A549 (cell line): ENCODE data around the gene SLC26A8. TPM values are rescaled to one million over a fixed set of nuclear protein-coding genes. Genes with fewer than 3 reads are reported as not detected.

Source experiments
- ATAC-seq, 2 experiments: fragments of 200-7000 bp in 1 of 2; fragments of >200 bp in 1 of 2; cut with Nextera tagmentation in 1 of 2; cut with Tn5 transposase in 1 of 2; 3 replicates each; pipeline versions ENCODE4 v1.8.0 to v1.9.1; 2018 to 2020; ENCODE audit warnings: mild to moderate bottlenecking in 1 of 2, moderate library complexity in 1 of 2
- CTCF ChIA-PET: fragments of 300-600 bp; sonication (Branson Sonifier 250); formaldehyde crosslinking; extraction: SDS; loops from one replicate; lab custom pipeline; 2021; ENCODE audit warnings: antibody characterized with exemption, inconsistent platforms; lab: Yijun Ruan, JAX
- POLR2A ChIA-PET: fragments of 350-600 bp; formaldehyde crosslinking; extraction: SDS; loops from one replicate; lab custom pipeline; 2021; ENCODE audit warnings: antibody characterized with exemption, inconsistent platforms; lab: Yijun Ruan, JAX
- DNase-seq, 2 experiments: peaks; one replicate each; pipeline versions ENCODE4 v3.0.0 to v3.0.0-alpha.2; 2011 to 2016; ENCODE audit warnings: low read depth in 1 of 2, low spot score in 1 of 2
- FAIRE-seq: peaks from 2 replicates; lab custom pipeline; 2011; peaks lifted over from hg19 to GRCh38; lab: Jason Lieb, UNC
- H3K27ac ChIP-seq, 2 experiments: fragments of >200 bp; sonication (Bioruptor Twin); formaldehyde crosslinking; 3 replicates each; pipeline ENCODE4 v1.5.1; 2016 to 2017
- H3K4me1 ChIP-seq: fragments of >200 bp; sonication (Bioruptor Twin); formaldehyde crosslinking; 3 replicates; pipeline ENCODE4 v1.6.1; 2016
- H3K4me2 ChIP-seq: fragments of >200 bp; sonication (Bioruptor Twin); formaldehyde crosslinking; 3 replicates; pipeline ENCODE4 v1.6.1; 2016
- H3K4me3 ChIP-seq: fragments of >200 bp; sonication (Bioruptor Twin); formaldehyde crosslinking; 3 replicates; pipeline ENCODE4 v1.5.1; 2016
- H3K9me3 ChIP-seq: fragments of >200 bp; sonication (Bioruptor Twin); formaldehyde crosslinking; 3 replicates; pipeline ENCODE4 v1.6.1; 2016
- CHD4 ChIP-seq: fragments of 200-600 bp; sonication (generic); IDR thresholded peaks from 2 replicates; pipeline ENCODE4 v1.6.1; 2016; ENCODE audit warnings: antibody characterized with exemption, mild to moderate bottlenecking, borderline replicate concordance
- EHF ChIP-seq: fragments of 250-450 bp; sonication (Bioruptor Pico); IDR thresholded peaks from 2 replicates; pipeline ENCODE4 v1.5.0; 2020; ENCODE audit warnings: mild to moderate bottlenecking
- EHMT2 ChIP-seq: fragments of 200-600 bp; sonication (generic); IDR thresholded peaks from 2 replicates; pipeline ENCODE4 v1.6.1; 2016; ENCODE audit warnings: antibody characterized with exemption, low read depth, mild to moderate bottlenecking, moderate library complexity
- EP300 ChIP-seq, 2 experiments: fragments of >200 bp; sonication (Bioruptor Twin); formaldehyde crosslinking; IDR thresholded peaks; 2 replicates in 1 of 2; 3 replicates in 1 of 2; pipeline ENCODE4 v1.6.1; 2016 to 2017
- GATA3 ChIP-seq: IDR thresholded peaks from 2 replicates; pipeline ENCODE4 v1.6.1; 2012; ENCODE audit warnings: borderline replicate concordance
- HDAC2 ChIP-seq: fragments of 200-600 bp; sonication (generic); IDR thresholded peaks from 2 replicates; pipeline ENCODE4 v1.6.1; 2016
- HMGXB4 ChIP-seq: fragments of 250-450 bp; sonication (Bioruptor Pico); IDR thresholded peaks from 2 replicates; pipeline ENCODE4 v1.5.0; 2021; ENCODE audit warnings: mild to moderate bottlenecking, moderate library complexity, borderline replicate concordance
- HOXA7 ChIP-seq: fragments of 250-450 bp; sonication (Bioruptor Pico); IDR thresholded peaks from 2 replicates; pipeline ENCODE4 v1.5.0; 2020; ENCODE audit warnings: mild to moderate bottlenecking, moderate library complexity
- JUN ChIP-seq, 2 experiments: fragments of >200 bp; sonication (Bioruptor Twin); formaldehyde crosslinking; IDR thresholded peaks; 2 replicates in 1 of 2; 3 replicates in 1 of 2; pipeline ENCODE4 v1.6.1; 2016 to 2017
- KDM1A ChIP-seq: fragments of 200-600 bp; sonication (generic); IDR thresholded peaks from 2 replicates; pipeline ENCODE4 v1.6.1; 2016; ENCODE audit warnings: low read depth, mild to moderate bottlenecking
- NFE2L2 ChIP-seq: fragments of 150-350 bp; conservative IDR thresholded peaks from 2 replicates; pipeline ENCODE4 v1.6.1; 2014; ENCODE audit warnings: low read length
- NPAS2 ChIP-seq: fragments of 250-450 bp; sonication (Bioruptor Pico); IDR thresholded peaks from 2 replicates; pipeline ENCODE4 v1.8.0; 2022; ENCODE audit warnings: mild to moderate bottlenecking, moderate library complexity, borderline replicate concordance
- NR3C1 ChIP-seq: fragments of >200 bp; sonication (Bioruptor Twin); formaldehyde crosslinking; IDR thresholded peaks from 3 replicates; pipeline ENCODE4 v1.6.1; 2017
- RAD21 ChIP-seq, 2 experiments: fragments of >200 bp in 1 of 2; sonication (Bioruptor Twin) in 1 of 2; formaldehyde crosslinking in 1 of 2; IDR thresholded peaks in 1 of 2; conservative IDR thresholded peaks in 1 of 2; 2 replicates in 1 of 2; 3 replicates in 1 of 2; pipeline ENCODE4 v1.6.1; 2012 to 2018; ENCODE audit warnings: inconsistent platforms in 1 of 2
- RCOR1 ChIP-seq: fragments of 150-350 bp; IDR thresholded peaks from 2 replicates; pipeline ENCODE4 v1.6.1; 2014; ENCODE audit warnings: antibody characterized with exemption, low read length, low read depth
- TFCP2L1 ChIP-seq: fragments of 250-450 bp; sonication (Bioruptor Pico); IDR thresholded peaks from 2 replicates; pipeline ENCODE4 v1.5.0; 2021; ENCODE audit warnings: mild to moderate bottlenecking
- TP53 ChIP-seq: fragments of 250-450 bp; sonication (Bioruptor Pico); IDR thresholded peaks from 2 replicates; pipeline ENCODE4 v1.5.0; 2021; ENCODE audit warnings: mild to moderate bottlenecking, moderate library complexity
- ZC3H11A ChIP-seq: fragments of 450-650 bp; IDR thresholded peaks from 2 replicates; pipeline ENCODE4 v1.6.1; 2014; ENCODE audit warnings: antibody characterized with exemption, mild to moderate bottlenecking
- WGBS: methylation state at CpG from one replicate; pipeline ENCODE4 v1.1.6; 2017; ENCODE audit errors: missing lambda C conversion rate; 5-methylcytosine and 5-hydroxymethylcytosine counted together
- polyA plus RNA-seq, 4 experiments: library from polyadenylated mRNA; depleted of rRNA in 3 of 4; stranded (reverse); fragments of >200 nt; fragmentation: RNase III in 1 of 4; extraction: RNeasy Plus Mini Kit Qiagen cat#74134 plus additional on column Dnase treatment in 1 of 4; gene quantifications; 2 replicates in 3 of 4; 3 replicates in 1 of 4; pipeline ENCODE4 v1.2.3, GENCODE V29; 2011 to 2017
- TF ChIP-seq, protein P1 (sequence below): fragments of >200 bp; sonication (Bioruptor Twin); formaldehyde crosslinking; IDR thresholded peaks from 3 replicates; pipeline ENCODE4 v1.5.1; 2016
- TF ChIP-seq, protein P2 (sequence below): IDR thresholded peaks from 2 replicates; pipeline ENCODE4 v1.6.1; 2012
- TF ChIP-seq, protein P3 (sequence below): fragments of 200-600 bp; sonication (generic); IDR thresholded peaks from 2 replicates; pipeline ENCODE4 v1.6.1; 2016; ENCODE audit warnings: antibody characterized with exemption, mild to moderate bottlenecking, moderate library complexity

SLC26A8 gene
- polyA plus RNA-seq, 2 of the 4 experiments (the other 2 are of a cell fraction), result not detected

- TF ChIP-seq, protein P1, sequence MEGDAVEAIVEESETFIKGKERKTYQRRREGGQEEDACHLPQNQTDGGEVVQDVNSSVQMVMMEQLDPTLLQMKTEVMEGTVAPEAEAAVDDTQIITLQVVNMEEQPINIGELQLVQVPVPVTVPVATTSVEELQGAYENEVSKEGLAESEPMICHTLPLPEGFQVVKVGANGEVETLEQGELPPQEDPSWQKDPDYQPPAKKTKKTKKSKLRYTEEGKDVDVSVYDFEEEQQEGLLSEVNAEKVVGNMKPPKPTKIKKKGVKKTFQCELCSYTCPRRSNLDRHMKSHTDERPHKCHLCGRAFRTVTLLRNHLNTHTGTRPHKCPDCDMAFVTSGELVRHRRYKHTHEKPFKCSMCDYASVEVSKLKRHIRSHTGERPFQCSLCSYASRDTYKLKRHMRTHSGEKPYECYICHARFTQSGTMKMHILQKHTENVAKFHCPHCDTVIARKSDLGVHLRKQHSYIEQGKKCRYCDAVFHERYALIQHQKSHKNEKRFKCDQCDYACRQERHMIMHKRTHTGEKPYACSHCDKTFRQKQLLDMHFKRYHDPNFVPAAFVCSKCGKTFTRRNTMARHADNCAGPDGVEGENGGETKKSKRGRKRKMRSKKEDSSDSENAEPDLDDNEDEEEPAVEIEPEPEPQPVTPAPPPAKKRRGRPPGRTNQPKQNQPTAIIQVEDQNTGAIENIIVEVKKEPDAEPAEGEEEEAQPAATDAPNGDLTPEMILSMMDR, result peak; percentile 71
- TF ChIP-seq GATA3, result peak; percentile 52; the same call in 1 of the 2 replicates
- no peak for TF ChIP-seq HOXA7 (CRISPR knock-in tag)
Measured at GRCh38 chr6:36027501-36028087, 3.2 kb upstream of the SLC26A8 start, which contains the start of gene MAPK14 (continued).

GRCh38 chr6:36025932-36026327 is 1.5 kb upstream of the SLC26A8 start:
- POLR2A ChIA-PET, result no interaction called here
- no peak for FAIRE-seq
- no peak overlapping the region for H3K27ac ChIP-seq
- H3K9me3 ChIP-seq, result no peaks in the 10 kb centered on the region
- no peak for DNase-seq
- no peak overlapping the region for H3K4me3 ChIP-seq
- ATAC-seq, result no peak
- no peak overlapping the region for H3K4me2 ChIP-seq
- CTCF ChIA-PET, result interaction anchor here (1.0 to 5.3 kb wide), 2 partner anchors 68 to 378 kb away, joined by 3 to 84 read pairs; no protein-coding TSS in a partner anchor
- H3K4me1 ChIP-seq, result peaks cover 10% of the 10 kb centered on the region; the same call in 1 of the 3 replicates
- TF ChIP-seq, protein P2, sequence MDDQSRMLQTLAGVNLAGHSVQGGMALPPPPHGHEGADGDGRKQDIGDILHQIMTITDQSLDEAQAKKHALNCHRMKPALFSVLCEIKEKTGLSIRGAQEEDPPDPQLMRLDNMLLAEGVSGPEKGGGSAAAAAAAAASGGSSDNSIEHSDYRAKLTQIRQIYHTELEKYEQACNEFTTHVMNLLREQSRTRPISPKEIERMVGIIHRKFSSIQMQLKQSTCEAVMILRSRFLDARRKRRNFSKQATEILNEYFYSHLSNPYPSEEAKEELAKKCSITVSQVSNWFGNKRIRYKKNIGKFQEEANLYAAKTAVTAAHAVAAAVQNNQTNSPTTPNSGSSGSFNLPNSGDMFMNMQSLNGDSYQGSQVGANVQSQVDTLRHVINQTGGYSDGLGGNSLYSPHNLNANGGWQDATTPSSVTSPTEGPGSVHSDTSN, result no peak
- TF ChIP-seq NR3C1, result no peak
- TF ChIP-seq EHF, result no peak
- TF ChIP-seq NPAS2 (CRISPR knock-in tag), result no peak
- TF ChIP-seq, protein P3, sequence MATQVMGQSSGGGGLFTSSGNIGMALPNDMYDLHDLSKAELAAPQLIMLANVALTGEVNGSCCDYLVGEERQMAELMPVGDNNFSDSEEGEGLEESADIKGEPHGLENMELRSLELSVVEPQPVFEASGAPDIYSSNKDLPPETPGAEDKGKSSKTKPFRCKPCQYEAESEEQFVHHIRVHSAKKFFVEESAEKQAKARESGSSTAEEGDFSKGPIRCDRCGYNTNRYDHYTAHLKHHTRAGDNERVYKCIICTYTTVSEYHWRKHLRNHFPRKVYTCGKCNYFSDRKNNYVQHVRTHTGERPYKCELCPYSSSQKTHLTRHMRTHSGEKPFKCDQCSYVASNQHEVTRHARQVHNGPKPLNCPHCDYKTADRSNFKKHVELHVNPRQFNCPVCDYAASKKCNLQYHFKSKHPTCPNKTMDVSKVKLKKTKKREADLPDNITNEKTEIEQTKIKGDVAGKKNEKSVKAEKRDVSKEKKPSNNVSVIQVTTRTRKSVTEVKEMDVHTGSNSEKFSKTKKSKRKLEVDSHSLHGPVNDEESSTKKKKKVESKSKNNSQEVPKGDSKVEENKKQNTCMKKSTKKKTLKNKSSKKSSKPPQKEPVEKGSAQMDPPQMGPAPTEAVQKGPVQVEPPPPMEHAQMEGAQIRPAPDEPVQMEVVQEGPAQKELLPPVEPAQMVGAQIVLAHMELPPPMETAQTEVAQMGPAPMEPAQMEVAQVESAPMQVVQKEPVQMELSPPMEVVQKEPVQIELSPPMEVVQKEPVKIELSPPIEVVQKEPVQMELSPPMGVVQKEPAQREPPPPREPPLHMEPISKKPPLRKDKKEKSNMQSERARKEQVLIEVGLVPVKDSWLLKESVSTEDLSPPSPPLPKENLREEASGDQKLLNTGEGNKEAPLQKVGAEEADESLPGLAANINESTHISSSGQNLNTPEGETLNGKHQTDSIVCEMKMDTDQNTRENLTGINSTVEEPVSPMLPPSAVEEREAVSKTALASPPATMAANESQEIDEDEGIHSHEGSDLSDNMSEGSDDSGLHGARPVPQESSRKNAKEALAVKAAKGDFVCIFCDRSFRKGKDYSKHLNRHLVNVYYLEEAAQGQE, result no peak
- TF ChIP-seq TFCP2L1, result no peak
- no peak for TF ChIP-seq KDM1A
- TF ChIP-seq RCOR1, result no peak
- no peak for TF ChIP-seq JUN (IDR thresholded peaks at IDR 0.05)
- TF ChIP-seq RAD21 (conservative IDR thresholded peaks at IDR 0.05 in 1 of 2, IDR thresholded peaks at IDR 0.05 in 1 of 2), result no peak
- TF ChIP-seq TP53 (CRISPR knock-in tag), result no peak
- TF ChIP-seq NFE2L2, result no peak
- TF ChIP-seq EHMT2, result no peak
- no peak for TF ChIP-seq HMGXB4 (CRISPR knock-in tag)
- TF ChIP-seq HOXA7 (CRISPR knock-in tag), result no peak
- TF ChIP-seq CHD4, result no peak
- no peak for TF ChIP-seq ZC3H11A
- TF ChIP-seq EP300 (IDR thresholded peaks at IDR 0.05), result no peak
- TF ChIP-seq HDAC2, result no peak
- WGBS, result 21% methylated on average over 5 of the region's 5 CpGs
